Measurements from ENCODE around the gene PFDN4.

GRCh38 chr20:54158856-54159418 lies 49.0 kb upstream of the PFDN4 start:
- TF ChIP-seq CTCF (IDR thresholded peaks at IDR 0.05) (no peak), POLR2AphosphoS5 (IDR thresholded peaks at IDR 0.05) (no peak)
